IMR-90 (cell line): Measurements from ENCODE around the gene LAMA4.
A peak's percentile ranks its signal among the peaks of the same experiment; 100 is the strongest.

Experiments
- BHLHE40 ChIP-seq: fragments of 150-350 bp; IDR thresholded peaks from 2 replicates; pipeline ENCODE4 v1.6.1; 2016; ENCODE audit warnings: mild to moderate bottlenecking, low read depth, low read length
- CTCF ChIP-seq: conservative IDR thresholded peaks from 2 replicates; pipeline ENCODE4 v1.5.1; 2012; ENCODE audit warnings: mild to moderate bottlenecking, low read depth, low read length, improper control_type of control experiment
- ELK1 ChIP-seq: fragments of 150-350 bp; IDR thresholded peaks from 2 replicates; pipeline ENCODE4 v1.6.1; 2016; ENCODE audit warnings: low read depth, mild to moderate bottlenecking, low read length, moderate library complexity, borderline replicate concordance
- RCOR1 ChIP-seq: IDR thresholded peaks from 2 replicates; pipeline ENCODE4 v1.6.1; 2012; ENCODE audit warnings: mild to moderate bottlenecking, low read length, improper control_type of control experiment; ENCODE audit not compliant: insufficient replicate concordance

- TF ChIP-seq CTCF (peak; percentile 39), ELK1 (no peak), RCOR1 (no peak), BHLHE40 (no peak)
Observed at GRCh38 chr6:112086744-112087135, 167.6 kb downstream of the LAMA4 start.
